GM19240 (cell line): ENCODE results near the gene TRMT44.
"Not testable (repeated sequence)": the region's sequence is repeated elsewhere in the genome, so short reads cannot be mapped to it uniquely, and the experiment has no call there.

ENCODE experiments used
- DNase-seq: peaks from one replicate; pipeline ENCODE4 v3.0.0; 2011; ENCODE audit warnings: low spot score; ENCODE audit not compliant: insufficient read length

TRMT44 gene

DNA sequence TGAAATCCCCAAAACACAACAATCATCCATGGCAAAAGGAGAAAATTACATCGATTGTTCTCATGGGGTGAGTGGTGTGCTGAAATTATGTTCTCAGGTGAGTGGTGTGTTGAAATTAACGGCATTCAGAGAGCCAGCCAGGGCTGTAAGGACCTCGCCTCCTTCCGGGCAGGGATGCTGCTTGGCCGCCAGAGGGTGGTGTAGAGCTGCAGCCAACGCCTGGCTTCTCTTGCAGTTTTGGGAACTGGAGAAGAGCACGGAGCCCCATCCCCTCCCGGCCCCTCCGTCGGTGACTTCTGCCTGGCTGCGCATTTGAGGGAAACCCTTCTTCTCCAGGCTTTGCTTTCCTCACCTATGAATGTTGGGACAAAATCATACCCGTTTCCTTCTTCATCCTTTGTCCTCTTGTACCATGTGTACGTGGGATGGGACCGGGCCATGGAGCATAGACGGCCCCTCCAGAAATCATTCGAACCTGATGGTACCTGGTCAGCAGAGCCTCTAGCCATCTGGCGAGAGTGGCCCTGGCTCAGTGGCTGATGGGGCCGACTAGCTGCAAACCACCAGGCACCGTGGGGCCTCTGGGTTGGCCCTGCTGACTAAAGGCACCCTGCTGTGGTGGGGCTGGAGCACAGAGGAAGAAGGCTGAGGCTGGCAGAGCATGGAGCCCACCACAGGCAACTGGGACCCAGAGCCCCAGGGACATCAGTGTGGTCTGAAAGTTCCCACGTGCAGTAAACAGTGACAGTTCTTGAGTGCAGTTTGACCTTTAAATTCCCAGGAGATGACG lies 28.4 kb downstream of the TRMT44 start:
- DNase-seq = peak; percentile 63

DNA sequence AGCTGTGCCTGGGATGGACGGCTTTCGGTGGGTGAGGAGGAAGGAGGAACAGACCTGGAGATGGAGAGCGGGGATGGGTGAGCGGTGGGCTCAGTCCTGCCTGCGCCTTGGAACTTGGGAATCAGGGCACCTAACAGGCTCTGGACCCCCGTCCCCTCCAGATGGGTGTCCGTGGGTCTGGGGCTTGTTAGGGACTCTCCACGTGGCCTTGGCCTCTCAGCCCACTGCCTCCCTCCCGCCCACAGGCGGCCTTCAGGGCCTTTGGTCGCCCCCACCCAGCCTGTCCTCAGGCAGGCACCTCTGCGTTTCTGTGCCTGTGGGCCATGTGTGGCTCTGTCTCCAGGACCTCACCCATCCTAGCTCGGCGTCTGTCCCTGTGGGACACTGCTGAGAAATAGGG lies 29.0 kb downstream of the TRMT44 start:
- DNase-seq = no peak

DNA sequence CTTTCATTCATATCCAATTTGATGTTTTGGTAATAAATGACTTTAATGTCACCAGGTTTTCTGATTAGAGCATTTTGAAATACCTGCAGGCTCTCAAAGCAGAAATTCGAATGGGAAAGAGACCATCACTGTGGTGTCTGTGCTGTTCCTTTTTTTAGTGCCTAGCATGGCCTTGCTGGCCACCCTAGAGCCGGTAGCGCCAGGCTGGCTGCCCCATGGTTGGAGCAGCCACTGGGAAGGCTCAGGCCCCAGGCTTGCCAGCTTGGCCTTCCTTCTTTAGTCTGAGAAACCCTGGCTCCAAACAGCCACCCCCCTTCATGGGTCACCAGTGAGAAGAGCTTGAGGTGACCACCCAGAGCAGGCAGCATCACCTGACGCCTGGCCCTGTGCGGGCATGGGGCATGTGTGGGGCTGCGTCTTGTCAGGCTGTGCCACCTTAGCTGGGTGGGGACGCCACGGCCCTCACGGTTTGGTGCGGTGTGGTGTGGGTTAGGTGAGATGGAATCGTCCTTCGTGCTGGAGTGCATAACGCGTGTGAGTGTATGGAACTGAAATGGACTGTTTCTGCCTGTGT lies 30.0 kb downstream of the TRMT44 start:
- no peak for DNase-seq

DNA sequence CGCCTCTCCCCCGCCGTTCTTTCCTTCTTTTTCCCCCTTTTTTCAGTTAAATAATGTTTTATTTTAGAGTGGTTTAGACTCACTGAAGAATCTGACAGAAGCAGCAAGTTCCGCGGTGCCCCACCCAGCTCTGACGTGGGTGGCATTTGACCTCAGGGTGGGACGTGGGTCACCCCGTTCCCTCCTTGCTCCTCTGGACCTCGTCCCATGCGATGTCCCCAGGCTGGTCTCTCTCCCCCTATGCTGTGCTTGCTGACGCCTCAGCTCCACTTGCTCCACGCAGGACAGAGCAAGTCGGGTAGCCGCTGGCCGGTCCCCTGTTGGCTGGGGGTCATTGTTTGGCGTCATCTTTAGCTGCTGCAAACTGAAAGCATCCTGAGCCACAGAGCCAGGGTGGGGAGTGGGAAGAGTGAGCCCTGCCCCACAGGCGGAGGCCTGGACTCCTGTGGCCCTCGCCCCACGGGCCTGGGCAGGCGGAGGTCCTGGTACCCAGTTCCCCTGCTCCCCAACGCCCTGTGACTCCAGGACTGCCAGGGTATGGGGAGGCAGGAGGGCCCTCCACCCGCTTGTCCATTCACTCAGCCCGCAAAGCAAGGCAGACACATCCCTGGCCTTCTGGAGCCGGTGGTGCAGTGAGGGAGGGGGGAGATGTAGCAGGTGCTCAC lies 30.8 kb downstream of the TRMT44 start:
- DNase-seq = no peak

DNA sequence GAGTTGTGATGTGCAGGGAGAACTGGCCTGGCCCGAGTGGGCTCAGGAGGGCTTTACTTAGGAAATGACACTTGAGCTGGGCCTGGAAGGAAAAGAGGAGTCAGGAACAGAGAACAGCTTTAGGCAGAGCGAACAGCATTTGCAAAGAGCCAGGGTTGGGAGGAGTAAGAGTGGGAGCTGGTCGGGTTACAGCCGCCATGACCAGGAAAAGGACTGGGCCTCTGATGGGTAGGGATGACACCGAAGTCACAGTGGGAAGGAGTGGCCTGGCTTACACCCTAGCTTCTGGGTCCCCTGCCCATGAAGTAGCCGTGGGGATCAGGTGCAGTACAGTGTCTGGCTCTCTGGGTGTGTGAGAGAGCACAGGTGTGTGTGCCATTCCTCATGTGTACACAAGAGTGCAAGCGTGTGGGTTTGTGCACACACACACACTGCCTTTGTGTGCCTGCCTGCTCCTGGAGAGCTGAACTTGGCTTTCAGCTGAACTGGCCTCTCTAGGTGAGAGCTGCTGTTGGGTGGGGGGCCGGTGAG lies 31.6 kb downstream of the TRMT44 start:
- DNase-seq = no peak

DNA sequence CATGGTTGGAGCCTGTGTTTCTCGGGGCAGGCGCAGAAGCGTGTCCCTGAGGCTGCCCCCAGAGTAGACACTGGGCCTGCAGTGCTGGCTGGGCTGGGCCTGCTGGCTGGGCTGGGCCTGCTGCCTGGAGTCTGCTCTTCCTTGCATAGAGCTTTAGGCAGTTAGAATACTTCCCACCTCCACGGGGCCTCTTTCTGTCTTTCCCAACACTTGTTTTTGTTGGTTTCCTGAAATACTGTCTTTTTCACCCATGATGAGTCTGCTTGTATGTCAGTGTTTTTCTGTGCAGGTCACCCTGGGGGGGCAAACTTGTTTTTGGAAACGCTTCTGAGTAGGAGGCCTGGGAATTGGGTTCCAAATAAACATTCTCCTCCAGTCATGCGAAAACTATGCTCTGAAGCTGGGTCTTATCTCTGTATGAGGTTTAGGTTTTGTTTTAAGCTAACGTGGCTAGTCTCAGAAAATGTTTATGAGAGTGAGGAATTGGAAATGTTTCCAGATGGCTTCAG lies 32.2 kb downstream of the TRMT44 start:
- DNase-seq = no peak

DNA sequence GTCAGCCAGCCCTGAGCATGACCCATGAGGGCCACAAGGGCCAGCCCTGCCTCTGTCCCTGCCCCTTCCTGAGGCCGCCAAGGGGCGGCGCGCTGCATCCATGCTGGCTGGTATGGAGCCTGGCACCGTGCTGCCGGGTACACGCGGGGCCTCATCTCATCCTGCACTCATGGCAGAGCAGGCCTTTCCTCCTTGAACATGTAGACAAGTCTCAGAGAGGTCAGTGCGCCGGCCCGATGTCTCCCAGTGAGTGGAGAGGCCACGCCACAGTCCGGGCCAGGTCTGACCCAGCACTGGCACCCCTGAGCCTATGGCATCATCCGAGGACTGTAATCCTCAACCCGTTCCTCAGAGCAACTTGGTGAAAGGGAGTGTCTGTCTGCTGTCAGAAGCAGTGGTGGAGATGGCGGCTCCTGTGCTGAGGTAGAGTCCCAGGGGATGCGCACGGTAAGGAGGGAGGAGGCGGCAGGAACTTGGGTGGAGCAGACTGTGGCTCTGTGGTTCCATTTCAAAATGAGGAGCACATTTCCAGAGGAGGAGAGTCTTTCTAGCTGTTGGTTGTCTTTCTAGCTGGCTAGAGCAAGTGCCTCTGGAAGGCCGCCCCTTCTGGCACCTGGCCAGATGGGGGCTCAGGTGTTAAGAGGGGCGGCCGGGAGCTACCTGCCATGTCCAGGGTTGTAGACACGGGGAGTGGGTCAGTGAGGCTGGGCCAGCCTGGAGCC lies 32.8 kb downstream of the TRMT44 start:
- no peak for DNase-seq

DNA sequence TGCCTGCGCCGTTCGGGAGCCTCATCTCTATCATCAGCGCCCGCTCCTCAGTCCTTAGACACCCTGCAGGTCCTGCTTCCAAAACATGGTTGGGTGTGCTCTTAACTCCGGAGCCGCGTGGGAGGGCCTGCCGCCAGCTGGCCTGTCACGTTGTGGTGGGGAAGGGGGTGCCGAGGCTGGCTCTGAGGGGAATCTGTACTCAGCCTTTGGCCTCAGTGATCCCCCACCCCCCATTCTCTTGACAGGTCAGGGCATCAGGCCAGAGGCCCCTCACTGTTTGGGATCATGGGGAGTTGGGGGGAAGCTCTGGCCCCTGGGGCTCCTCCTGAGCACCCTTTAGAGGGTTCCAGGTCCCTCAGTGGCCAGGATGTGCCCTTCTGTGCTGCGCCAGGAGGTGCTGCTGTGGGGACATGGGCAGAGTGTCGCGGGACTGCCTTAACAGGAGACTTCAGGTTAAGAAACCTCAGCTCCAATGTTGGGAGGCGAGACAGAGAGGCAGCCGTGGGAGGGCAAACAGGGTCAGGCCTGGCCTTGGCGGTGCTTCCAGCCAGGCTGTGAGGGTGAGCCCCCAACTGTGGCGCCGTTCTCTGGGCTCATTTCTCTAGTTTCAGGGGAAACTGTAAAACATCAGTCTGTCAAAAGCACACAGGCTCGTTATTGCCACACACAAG lies 33.5 kb downstream of the TRMT44 start:
- no peak for DNase-seq

DNA sequence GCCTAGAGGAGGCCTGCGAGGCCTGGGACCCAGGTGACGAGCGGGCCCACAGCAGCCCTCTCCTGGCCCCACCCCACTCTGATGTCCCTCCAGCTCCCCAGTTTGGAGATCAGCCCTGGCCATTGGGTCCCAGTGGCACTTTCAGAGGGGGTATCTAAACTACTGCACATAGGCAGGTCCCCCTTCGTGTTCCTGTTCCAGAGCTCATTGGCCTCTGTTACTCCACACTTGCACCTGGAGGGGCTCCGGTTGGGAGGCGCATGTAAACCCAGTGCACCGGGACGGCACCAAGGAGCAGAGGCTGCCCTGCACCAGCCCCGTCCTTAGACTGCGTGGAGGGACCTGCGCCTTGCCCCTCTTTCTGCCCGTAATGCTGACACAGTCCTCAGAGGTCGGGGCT lies 34.3 kb downstream of the TRMT44 start:
- DNase-seq = no peak

DNA sequence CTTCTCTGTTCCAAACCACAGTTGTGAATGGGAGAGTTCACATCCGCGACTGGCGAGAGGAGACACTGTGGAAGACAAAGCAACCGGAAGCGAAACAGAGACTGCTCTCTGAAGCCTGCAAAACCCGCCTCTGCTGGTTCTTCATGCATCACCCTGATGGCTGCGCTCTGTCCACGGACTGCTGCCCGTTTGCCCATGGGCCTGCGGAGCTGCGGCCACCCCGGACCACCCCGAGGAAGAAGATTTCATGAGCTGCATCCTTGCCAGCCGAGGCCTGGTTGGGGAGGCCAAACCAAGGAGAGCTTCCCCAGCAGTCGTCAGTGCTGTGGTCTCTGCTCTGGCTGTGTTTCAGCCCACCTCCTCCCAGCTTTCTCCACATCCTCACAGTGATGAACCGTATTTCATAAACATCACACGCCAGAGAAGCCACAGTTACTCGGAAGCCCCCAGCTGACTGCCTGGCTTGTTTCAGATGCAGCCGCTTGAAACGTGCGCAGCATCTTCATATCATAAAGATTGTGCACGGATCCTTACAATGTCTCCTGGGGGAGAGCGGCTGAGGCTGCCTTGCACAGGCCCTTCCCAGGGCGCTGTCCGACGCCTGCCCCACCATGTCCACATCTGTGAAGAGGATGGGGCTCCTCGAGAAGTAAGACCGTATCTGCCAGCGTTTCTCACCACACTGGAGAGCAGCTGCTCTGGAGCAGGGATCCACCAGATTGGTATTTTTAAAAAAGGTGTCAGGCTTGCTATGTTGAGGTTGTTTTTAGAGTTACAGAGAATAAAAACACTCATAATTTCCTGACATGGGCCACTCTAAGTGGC lies 35.4 kb downstream of the TRMT44 start:
- DNase-seq = no peak

DNA sequence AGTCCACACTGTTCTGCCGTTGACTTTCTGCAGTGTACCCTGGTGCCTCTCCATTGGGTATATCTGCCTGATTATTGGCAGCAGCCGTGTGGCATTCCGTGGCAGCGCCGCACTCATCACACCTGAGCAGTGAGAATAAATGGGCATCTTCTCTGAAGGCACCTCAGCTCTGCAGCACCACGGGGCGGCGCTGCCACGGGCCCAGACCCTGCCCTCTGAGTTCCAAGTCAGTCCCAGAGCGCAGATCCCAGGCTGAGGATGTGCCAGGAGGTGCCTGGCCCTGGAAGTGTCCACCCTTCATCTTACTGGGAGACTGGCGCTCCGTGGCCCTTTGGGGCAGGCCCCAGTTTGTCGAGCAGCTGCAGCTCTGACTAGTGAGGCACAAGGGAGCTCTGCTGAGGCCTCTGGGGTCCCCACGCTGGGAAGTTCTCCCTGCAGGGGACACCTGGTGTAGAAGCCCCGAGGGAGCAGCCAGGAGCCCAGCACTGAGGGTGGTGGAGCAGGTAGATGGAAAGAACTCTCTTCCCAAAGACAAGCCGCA lies 36.6 kb downstream of the TRMT44 start:
- no peak for DNase-seq

DNA sequence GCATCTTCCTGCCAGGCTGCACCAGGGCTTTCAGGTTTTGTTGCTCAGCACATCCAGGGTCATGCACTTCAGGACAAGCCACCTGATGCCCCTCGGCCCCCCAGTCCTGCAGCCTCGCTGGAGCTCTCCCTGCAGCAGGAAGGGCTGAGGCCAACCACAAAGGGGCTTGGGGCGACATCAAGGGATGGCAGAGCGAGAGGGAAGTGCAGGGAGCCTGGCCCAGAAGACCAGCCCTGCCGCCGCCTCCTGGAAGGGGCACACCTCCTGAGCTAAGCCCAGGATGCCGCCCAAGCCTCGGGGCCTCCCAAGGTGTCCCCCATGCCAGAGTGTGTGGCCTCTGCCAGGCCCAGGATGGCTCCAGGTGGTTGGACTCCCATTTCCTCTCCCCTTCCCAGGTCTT lies 37.1 kb downstream of the TRMT44 start:
- DNase-seq = no peak

DNA sequence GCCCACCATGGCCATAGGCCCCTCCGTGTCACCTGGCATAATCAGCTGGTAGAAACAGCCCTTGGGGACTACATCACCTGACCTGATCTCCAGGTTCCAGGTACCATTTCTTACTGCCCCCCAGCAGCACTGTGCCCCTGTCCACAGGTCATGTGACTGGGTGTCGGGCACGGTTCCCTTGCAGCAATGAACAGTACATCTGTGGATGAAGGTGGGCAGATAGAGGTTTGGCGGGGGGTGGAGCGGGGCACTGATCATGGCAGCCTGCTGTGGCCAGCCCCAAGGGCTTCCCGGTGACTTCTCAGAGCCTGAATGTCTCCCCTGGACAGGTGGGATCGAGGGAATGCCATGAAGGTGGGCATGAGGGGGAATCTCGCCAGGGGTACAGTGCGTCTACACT lies 37.8 kb downstream of the TRMT44 start:
- DNase-seq = no peak

DNA sequence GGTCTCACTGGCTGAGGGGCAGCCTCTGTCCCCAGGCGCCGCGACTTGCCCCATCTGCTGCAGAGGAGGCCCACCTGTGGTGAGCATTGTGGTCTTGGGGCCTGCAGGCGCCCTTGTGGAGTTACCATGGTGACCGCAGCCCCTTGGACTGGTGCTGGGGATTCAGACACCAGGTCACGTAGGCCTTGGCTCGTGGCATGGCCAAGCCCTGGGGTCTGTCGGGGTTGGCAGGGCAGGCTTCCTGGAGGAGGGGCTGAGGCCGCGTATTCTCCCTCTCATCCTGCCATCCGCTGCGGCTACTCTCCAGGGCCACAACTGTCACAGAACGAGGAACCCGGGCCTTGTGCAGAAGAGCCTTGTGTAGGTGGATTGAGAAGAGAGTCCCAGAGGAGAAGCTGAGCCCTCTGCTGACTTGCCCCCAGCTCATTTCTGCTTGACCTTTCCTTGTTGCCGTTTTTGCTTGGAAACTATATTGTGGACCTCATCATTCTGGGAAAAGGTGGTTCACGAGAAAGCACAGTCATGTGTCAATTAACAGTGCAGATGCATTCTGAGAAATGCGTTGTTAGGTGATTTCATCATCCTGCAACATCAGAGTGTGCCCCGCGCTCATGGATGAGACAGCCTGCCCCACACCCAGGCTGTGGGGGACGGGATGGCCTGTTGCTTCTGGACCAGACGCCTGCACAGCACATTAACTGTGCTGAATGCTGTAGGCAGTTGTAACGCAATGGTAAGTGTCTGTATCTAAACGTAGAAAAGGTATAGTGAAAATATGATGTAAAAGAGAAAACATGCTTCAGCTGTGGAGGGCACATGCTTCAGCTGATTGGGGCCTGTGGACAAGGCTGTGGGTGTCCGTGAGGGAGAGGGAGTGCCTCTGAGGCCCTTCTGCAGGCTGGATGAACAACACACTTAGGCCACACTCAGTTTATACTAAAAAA lies 38.5 kb downstream of the TRMT44 start:
- no peak for DNase-seq

DNA sequence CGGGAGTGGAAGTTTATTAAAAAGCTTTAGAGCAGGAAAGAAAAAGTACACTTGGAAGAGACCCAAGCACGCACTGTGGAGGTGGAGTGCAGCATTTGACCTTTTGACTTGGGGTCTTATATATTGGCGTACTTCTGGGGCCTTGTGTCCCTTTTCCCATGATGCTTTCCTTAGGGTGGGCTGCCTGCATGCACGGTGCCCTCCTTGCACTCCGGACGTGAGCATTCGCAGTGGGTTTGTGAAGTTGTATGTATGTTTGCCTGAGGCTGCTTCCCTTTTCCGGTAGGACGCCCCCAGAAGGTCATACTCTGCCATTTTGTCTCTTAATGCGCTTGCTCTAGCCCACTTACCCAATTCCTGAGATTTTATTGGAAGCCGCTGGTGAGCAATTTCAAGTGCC lies 39.6 kb downstream of the TRMT44 start:
- DNase-seq = no peak

DNA sequence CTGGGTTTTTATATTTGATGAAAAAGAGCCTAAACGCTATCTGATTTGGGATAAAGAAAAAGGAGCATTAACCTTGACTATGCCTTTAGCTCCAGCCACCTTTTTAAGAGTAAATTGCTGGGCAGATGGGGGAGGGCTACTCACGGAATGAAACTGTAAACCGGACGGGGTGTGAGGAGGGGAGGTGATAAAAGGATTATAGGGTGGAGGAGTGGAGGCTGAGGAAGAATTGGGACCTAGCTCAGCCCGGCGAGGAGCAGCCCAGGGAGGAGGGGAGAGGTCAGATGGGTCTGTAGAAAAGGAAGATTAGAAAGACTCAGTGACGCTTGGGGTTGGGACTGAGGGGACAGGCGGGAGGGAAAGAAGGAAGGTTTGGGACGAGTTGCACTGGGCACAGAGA lies 46.1 kb downstream of the TRMT44 start:
- DNase-seq = not testable (repeated sequence)

DNA sequence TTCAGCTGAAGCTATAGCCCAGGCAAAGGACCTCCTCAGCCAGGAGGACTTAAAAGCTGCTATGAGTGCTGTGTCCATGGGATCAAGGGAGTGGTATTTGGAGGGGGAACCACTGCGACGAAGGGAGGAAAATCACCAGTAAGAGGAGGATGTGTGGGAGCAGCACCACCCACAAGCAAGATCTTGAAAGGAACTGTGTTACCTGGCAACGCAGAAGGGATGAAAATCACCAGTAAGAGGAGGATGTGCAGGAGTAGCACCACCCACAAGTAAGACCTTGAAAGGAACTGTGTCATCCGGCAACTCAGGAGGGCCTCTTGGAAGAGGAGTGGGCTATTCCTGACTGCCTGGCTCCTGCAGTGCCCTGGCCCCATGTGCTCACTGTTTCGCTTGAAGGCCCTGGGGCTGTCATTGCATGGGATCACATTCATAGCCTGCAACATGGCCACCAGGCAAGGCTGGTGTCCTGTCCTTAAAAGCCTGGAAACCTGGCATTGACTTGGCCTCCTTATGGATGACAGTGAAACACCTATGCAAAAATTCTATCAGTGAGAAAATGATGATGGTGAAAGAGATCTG lies 48.3 kb downstream of the TRMT44 start:
- no peak for DNase-seq

DNA sequence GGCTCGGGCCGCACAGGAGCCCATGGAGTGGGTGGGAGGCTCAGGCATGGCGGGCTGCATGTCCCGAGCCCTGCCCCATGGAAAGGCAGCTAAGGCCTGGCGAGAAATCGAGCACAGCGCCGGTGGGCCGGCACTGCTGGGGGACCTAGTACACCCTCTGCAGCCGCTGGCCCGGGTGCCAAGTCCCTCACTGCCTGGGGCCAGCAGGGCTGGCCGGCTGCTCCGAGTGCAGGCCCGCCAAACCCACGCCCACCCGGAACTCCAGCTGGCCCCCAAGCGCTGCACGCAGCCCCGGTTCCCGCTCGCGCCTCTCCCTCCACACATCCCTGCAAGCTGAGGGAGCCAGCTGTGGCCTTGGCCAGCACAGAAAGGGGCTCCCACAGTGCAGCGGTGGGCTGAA lies 50.9 kb downstream of the TRMT44 start:
- DNase-seq = not testable (repeated sequence)
